Measurements from ENCODE around the gene ZFYVE26. TPM values are rescaled to one million over a fixed set of nuclear protein-coding genes. Genes with fewer than 3 reads are reported as not detected.

ZFYVE26 gene
- total RNA-seq, 3 donors from 2014 or later, result 12.3 to 13.6 (median 12.8) TPM

DNA sequence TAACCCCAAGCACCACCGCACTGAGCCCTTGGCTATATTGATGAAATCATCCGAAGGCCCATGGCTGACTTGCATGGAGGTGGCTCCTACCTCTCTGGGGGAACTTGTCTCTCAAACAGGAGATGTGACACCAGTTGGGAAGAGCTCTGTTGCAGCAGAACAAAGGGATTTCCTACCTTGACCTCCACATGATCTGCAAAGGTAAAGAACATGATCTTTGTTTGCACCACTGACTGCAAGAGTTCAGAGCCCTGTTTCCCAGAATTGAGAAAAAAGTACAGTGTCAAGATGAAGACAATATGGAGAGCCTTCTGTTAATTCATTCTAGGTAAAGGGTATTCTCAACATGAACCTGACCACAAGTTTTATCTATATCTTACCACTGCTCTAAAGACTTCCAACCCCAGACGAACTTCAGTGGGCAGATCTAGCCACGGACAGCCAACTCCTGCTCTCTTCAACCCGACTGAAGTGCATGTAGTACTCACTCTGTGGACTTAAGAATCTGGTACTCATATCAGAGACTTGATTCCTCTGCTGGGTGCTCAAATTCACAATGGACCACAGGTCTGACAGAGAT, 32.1 kb downstream of the ZFYVE26 start:
- Mint-ChIP-seq H3K9me3 (no peaks in the 10 kb centered on the region), H3K36me3 (ENCODE audit: insufficient read depth) (peaks cover 69% of the 10 kb centered on the region), H3K27me3 (ENCODE audit: low read depth) (no peaks in the 10 kb centered on the region), H3K4me1 (ENCODE audit: low read depth) (no peaks in the 10 kb centered on the region), H3K4me3 (no peak overlapping the region)
- ATAC-seq (no peak), DNase-seq (no peak)

DNA sequence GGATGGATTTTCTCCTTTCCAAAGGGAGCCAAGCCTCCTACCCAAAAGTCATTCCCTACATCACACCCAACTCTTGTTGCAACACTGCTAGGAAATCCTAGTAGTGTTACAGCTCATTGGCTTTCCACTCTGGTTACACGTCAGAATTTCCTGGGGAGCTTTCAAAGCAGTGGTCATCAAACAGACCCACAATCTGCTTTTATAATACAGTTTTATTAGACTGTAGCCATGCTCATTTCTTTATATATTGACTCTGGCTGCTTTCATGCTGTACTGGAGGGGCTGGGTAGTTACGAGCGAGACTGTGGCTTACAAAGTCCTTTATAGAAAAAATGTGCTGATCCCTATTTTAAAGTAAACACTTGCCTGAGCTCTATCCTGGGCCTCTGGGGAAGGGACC, 34.3 kb downstream of the ZFYVE26 start:
- Mint-ChIP-seq H3K4me3 (no peak overlapping the region), H3K4me1 (ENCODE audit: low read depth) (no peaks in the 10 kb centered on the region), H3K9me3 (no peaks in the 10 kb centered on the region), H3K36me3 (ENCODE audit: insufficient read depth) (peaks cover 73% of the 10 kb centered on the region), H3K27me3 (ENCODE audit: low read depth) (no peaks in the 10 kb centered on the region)
- DNase-seq (no peak), ATAC-seq (no peak)

DNA sequence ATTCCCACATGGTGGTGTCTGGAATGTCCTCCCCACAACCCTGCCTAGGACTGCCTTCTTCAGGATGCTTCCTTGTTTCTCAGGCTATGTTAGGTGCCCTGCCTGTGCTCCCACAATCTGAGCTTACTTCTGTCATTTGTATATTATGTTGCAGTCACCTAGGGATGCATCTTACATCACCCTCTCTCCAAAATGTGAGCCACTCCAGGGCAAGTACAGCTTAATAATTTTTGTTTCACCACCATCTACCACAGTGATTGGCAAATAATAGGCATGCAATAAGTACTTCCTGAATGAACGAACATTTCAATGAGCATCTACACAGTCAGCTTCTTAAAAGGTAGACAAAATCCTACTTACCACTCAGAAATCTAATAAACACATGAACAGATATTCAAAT, 37.6 kb downstream of the ZFYVE26 start:
- no peak for ATAC-seq
- DNase-seq, result no peak
- Mint-ChIP-seq H3K36me3 (ENCODE audit: insufficient read depth) (peaks cover 73% of the 10 kb centered on the region), H3K27me3 (ENCODE audit: low read depth) (no peaks in the 10 kb centered on the region), H3K4me3 (no peak overlapping the region), H3K4me1 (ENCODE audit: low read depth) (no peaks in the 10 kb centered on the region), H3K9me3 (no peaks in the 10 kb centered on the region)

GRCh38 chr14:67776653-67777322, 39.6 kb downstream of the ZFYVE26 start:
- no peak for DNase-seq
- no peak overlapping the region for H3K4me3 Mint-ChIP-seq
- H3K9me3 Mint-ChIP-seq, result no peaks in the 10 kb centered on the region
- H3K36me3 Mint-ChIP-seq (ENCODE audit: insufficient read depth), result peaks cover 67% of the 10 kb centered on the region
- H3K4me1 Mint-ChIP-seq (ENCODE audit: low read depth), result no peaks in the 10 kb centered on the region
- no peaks in the 10 kb centered on the region for H3K27me3 Mint-ChIP-seq (ENCODE audit: low read depth)
- no peak for ATAC-seq

- ATAC-seq (no peak), DNase-seq (no peak)
- peaks cover 68% of the 10 kb centered on the region for H3K36me3 Mint-ChIP-seq (ENCODE audit: insufficient read depth)
- no peak overlapping the region for H3K4me3 Mint-ChIP-seq
- H3K4me1 Mint-ChIP-seq (ENCODE audit: low read depth), result no peaks in the 10 kb centered on the region
- H3K27me3 Mint-ChIP-seq (ENCODE audit: low read depth), result no peaks in the 10 kb centered on the region
- no peaks in the 10 kb centered on the region for H3K9me3 Mint-ChIP-seq
Measured at GRCh38 chr14:67773844-67774377, 42.5 kb downstream of the ZFYVE26 start.

- no peaks in the 10 kb centered on the region for H3K27me3 Mint-ChIP-seq (ENCODE audit: low read depth)
- H3K4me3 Mint-ChIP-seq, result no peak overlapping the region
- ATAC-seq (no peak), DNase-seq (no peak)
- H3K9me3 Mint-ChIP-seq, result no peaks in the 10 kb centered on the region
- peaks cover 54% of the 10 kb centered on the region for H3K36me3 Mint-ChIP-seq (ENCODE audit: insufficient read depth)
- H3K4me1 Mint-ChIP-seq (ENCODE audit: low read depth), result no peaks in the 10 kb centered on the region
Measured at GRCh38 chr14:67768219-67768618, 48.2 kb downstream of the ZFYVE26 start.

GRCh38 chr14:67766035-67766680, 50.2 kb downstream of the ZFYVE26 start:
- Mint-ChIP-seq H3K27me3 (ENCODE audit: low read depth) (no peaks in the 10 kb centered on the region), H3K4me1 (ENCODE audit: low read depth) (no peaks in the 10 kb centered on the region), H3K4me3 (no peak overlapping the region), H3K9me3 (no peaks in the 10 kb centered on the region), H3K36me3 (ENCODE audit: insufficient read depth) (peaks cover 44% of the 10 kb centered on the region)
- no peak for DNase-seq
- ATAC-seq, result no peak

- no peaks in the 10 kb centered on the region for H3K4me1 Mint-ChIP-seq (ENCODE audit: low read depth)
- peaks cover 44% of the 10 kb centered on the region for H3K36me3 Mint-ChIP-seq (ENCODE audit: insufficient read depth)
- no peak overlapping the region for H3K4me3 Mint-ChIP-seq
- no peaks in the 10 kb centered on the region for H3K27me3 Mint-ChIP-seq (ENCODE audit: low read depth)
- no peak for ATAC-seq
- DNase-seq, result no peak
- no peaks in the 10 kb centered on the region for H3K9me3 Mint-ChIP-seq
Measured at GRCh38 chr14:67765192-67765834, 51.1 kb downstream of the ZFYVE26 start.

DNA sequence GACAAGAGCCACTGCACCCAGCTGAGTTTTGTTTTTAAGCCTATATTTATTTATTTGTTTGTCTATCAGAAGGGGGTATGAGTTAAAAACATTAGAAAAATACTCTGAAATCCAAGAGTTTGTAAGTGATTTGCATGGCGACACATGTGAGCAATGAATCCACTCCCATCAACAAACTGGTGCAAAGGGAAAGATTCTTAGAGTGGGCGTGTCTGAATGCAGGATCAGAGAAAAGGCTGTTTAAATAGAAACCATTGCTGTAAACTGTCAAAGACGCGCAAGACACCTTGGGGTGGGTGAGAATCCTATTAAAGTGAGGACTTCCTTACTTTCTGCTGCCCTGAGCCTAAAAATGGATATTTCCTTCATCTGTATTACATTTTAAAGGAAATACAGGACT, 51.9 kb downstream of the ZFYVE26 start:
- Mint-ChIP-seq H3K27me3 (ENCODE audit: low read depth) (no peaks in the 10 kb centered on the region), H3K4me3 (no peak overlapping the region), H3K9me3 (no peaks in the 10 kb centered on the region), H3K36me3 (ENCODE audit: insufficient read depth) (peaks cover 45% of the 10 kb centered on the region), H3K4me1 (ENCODE audit: low read depth) (no peaks in the 10 kb centered on the region)
- no peak for ATAC-seq
- no peak for DNase-seq

GRCh38 chr14:67763158-67763822, 53.1 kb downstream of the ZFYVE26 start:
- no peaks in the 10 kb centered on the region for H3K9me3 Mint-ChIP-seq
- no peak overlapping the region for H3K4me3 Mint-ChIP-seq
- H3K4me1 Mint-ChIP-seq (ENCODE audit: low read depth), result no peaks in the 10 kb centered on the region
- ATAC-seq (no peak), DNase-seq (no peak)
- H3K36me3 Mint-ChIP-seq (ENCODE audit: insufficient read depth), result peaks cover 38% of the 10 kb centered on the region
- no peaks in the 10 kb centered on the region for H3K27me3 Mint-ChIP-seq (ENCODE audit: low read depth)

DNA sequence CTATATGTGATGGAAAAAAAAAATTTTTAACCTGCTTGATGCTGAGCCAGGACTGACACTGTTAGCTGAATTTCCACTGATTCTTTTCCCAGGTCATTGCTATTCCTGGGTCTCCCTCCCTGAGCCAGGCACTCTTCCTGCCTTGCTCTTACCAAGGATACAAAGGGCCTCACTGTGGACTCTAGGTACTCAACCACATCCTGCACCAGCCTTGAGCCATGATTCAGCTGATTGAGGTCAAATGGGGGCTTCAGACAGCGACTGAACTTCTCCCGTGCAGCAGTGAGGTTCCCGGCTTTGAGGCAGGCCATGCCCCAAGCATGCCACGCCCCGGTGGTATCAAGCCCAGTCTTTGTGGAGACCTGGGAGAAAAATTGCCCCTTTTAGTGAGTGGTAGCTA, 54.3 kb downstream of the ZFYVE26 start:
- Mint-ChIP-seq H3K36me3 (ENCODE audit: insufficient read depth) (peaks cover 34% of the 10 kb centered on the region), H3K27me3 (ENCODE audit: low read depth) (no peaks in the 10 kb centered on the region), H3K4me3 (no peak overlapping the region), H3K4me1 (ENCODE audit: low read depth) (no peaks in the 10 kb centered on the region), H3K9me3 (no peaks in the 10 kb centered on the region)
- no peak for ATAC-seq
- DNase-seq, result no peak

DNA sequence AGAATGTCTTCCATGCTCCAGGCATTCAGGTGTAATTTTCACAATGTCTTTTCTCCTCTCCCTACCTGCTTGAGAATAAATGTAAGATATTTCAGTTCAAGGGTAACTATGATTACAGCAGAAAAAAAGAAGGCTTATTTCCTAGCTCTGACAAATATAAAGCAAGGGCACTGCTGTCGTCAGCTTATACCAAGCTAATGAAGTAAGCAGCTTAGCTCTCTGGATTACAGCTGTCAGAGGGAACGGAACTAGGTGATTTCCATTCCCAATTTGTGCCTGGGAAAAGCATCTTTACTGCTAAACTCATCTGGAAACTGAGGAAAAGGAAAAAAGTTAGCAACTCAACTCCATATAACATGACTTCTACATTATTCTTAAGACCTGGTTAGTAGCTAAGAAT, 56.5 kb downstream of the ZFYVE26 start:
- no peaks in the 10 kb centered on the region for H3K9me3 Mint-ChIP-seq
- H3K4me1 Mint-ChIP-seq (ENCODE audit: low read depth), result no peaks in the 10 kb centered on the region
- ATAC-seq (no peak), DNase-seq (no peak)
- H3K4me3 Mint-ChIP-seq, result no peak overlapping the region
- peaks cover 31% of the 10 kb centered on the region for H3K36me3 Mint-ChIP-seq (ENCODE audit: insufficient read depth)
- H3K27me3 Mint-ChIP-seq (ENCODE audit: low read depth), result no peaks in the 10 kb centered on the region

GRCh38 chr14:67757175-67757574, 59.2 kb downstream of the ZFYVE26 start:
- Mint-ChIP-seq H3K9me3 (no peaks in the 10 kb centered on the region), H3K36me3 (ENCODE audit: insufficient read depth) (peaks cover 43% of the 10 kb centered on the region), H3K4me1 (ENCODE audit: low read depth) (no peaks in the 10 kb centered on the region), H3K27me3 (ENCODE audit: low read depth) (no peaks in the 10 kb centered on the region), H3K4me3 (no peak overlapping the region)
- no peak for DNase-seq
- ATAC-seq, result no peak

- Mint-ChIP-seq H3K4me3 (no peak overlapping the region), H3K36me3 (ENCODE audit: insufficient read depth) (peaks cover 47% of the 10 kb centered on the region), H3K9me3 (no peaks in the 10 kb centered on the region), H3K4me1 (ENCODE audit: low read depth) (no peaks in the 10 kb centered on the region), H3K27me3 (ENCODE audit: low read depth) (no peaks in the 10 kb centered on the region)
- DNase-seq (no peak), ATAC-seq (no peak)
Measured at GRCh38 chr14:67756496-67756895, 59.9 kb downstream of the ZFYVE26 start.
